ENCODE measurements around the gene AQP12A.
"Not testable (repeated sequence)": the region's sequence is repeated elsewhere in the genome, so short reads cannot be mapped to it uniquely, and the experiment has no call there.

Gene AQP12A

GRCh38 chr2:240691631-240692420, at the start of gene AQP12A:
AQP12A (plus strand) TSS chr2:240691866; CDS start chr2:240691914, 48 bp downstream.
- DNase-seq = not testable (repeated sequence)

GRCh38 chr2:240642061-240642805, 49.4 kb upstream of the AQP12A start:
- DNase-seq = no peak

- DNase-seq = no peak
These were observed 48.9 kb upstream of the AQP12A start for GRCh38 chr2:240642806-240643092.

- DNase-seq = no peak
These were observed 48.4 kb upstream of the AQP12A start for GRCh38 chr2:240643093-240643810.

GRCh38 chr2:240643811-240644150, 47.9 kb upstream of the AQP12A start:
- no peak for DNase-seq

GRCh38 chr2:240644171-240644651, 47.5 kb upstream of the AQP12A start:
- DNase-seq = no peak

GRCh38 chr2:240644859-240645301, 46.8 kb upstream of the AQP12A start:
- DNase-seq = no peak

GRCh38 chr2:240645346-240645745, 46.3 kb upstream of the AQP12A start:
- no peak for DNase-seq

- no peak for DNase-seq
These were observed 45.9 kb upstream of the AQP12A start for GRCh38 chr2:240645801-240646175.

- no peak for DNase-seq
These were observed 45.3 kb upstream of the AQP12A start for GRCh38 chr2:240646176-240646899.

GRCh38 chr2:240646900-240647502, 44.7 kb upstream of the AQP12A start:
- no peak for DNase-seq

GRCh38 chr2:240647503-240648154, 44.0 kb upstream of the AQP12A start:
- no peak for DNase-seq

GRCh38 chr2:240648155-240648649, 43.5 kb upstream of the AQP12A start:
- DNase-seq = no peak

- DNase-seq = no peak
These were observed 42.9 kb upstream of the AQP12A start for GRCh38 chr2:240648650-240649275.

- DNase-seq = no peak
These were observed 42.3 kb upstream of the AQP12A start for GRCh38 chr2:240649331-240649730.

GRCh38 chr2:240650254-240650965, 41.3 kb upstream of the AQP12A start:
- no peak for DNase-seq

- DNase-seq = no peak
These were observed 40.5 kb upstream of the AQP12A start for GRCh38 chr2:240651185-240651584.

GRCh38 chr2:240655931-240656886, 35.5 kb upstream of the AQP12A start:
- DNase-seq = peak; percentile 14

GRCh38 chr2:240659883-240660282, 31.8 kb upstream of the AQP12A start:
- DNase-seq = not testable (repeated sequence)
